ENCODE measurements around the gene SLC22A7.
"Not testable (repeated sequence)": the region's sequence is repeated elsewhere in the genome, so short reads cannot be mapped to it uniquely, and the experiment has no call there.

SLC22A7 gene

GRCh38 chr6:43331891-43332290, 33.8 kb downstream of the SLC22A7 start:
- H3K9me3 ChIP-seq (ENCODE audit: severe bottlenecking), result no peaks in the 10 kb centered on the region
- H3K36me3 ChIP-seq, result peaks cover 7% of the 10 kb centered on the region
- H3K4me3 ChIP-seq (ENCODE audit: low read depth, low read length), result no peak overlapping the region
- DNase-seq, result no peak
- no peaks in the 10 kb centered on the region for H3K27me3 ChIP-seq (ENCODE audit: insufficient read depth, low read depth, severe bottlenecking)
- no peak overlapping the region for H3K27ac ChIP-seq
- TF ChIP-seq CTCF (IDR thresholded peaks at IDR 0.05; ENCODE audit: low read depth, low read length), result no peak

DNA sequence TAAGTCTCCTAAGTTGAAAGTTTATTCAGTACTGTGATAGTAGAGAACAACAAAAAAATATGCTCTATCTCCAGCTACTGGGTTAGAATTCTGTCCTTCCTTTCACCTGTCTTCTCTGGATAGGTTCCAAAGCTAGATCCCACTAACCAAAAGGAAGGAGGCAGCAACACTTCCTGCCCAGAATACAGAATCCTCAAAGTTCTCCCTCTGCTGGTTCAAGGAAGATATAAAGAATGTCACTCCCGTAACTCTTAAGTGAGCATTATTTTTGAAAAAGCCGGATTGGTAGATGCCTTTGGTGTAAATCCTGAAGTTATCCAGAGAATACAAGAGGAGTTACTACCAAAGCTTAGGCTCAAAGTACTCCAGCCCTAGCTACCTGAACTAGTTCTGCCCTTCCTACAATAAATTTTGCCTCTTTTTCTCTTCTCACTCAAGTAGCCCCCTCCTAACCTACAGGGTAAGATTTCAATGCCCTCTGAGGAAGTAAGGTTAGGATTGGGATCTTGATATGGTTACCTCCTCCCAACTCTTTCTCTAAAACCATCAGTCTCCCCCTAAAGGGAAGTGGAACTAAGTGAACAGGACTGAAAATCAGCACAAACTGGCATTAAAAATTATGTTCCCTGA, 36.5 kb downstream of the SLC22A7 start:
- peaks cover 32% of the 10 kb centered on the region for H3K36me3 ChIP-seq
- H3K4me3 ChIP-seq (ENCODE audit: low read depth, low read length), result no peak overlapping the region
- no peaks in the 10 kb centered on the region for H3K9me3 ChIP-seq (ENCODE audit: severe bottlenecking)
- peak; percentile 70 for TF ChIP-seq CTCF (IDR thresholded peaks at IDR 0.05; ENCODE audit: low read depth, low read length)
- no peaks in the 10 kb centered on the region for H3K27me3 ChIP-seq (ENCODE audit: insufficient read depth, low read depth, severe bottlenecking)
- H3K27ac ChIP-seq, result no peak overlapping the region
- DNase-seq, result peak; percentile 25

- H3K9me3 ChIP-seq (ENCODE audit: severe bottlenecking), result no peaks in the 10 kb centered on the region
- no peak for TF ChIP-seq CTCF (IDR thresholded peaks at IDR 0.05; ENCODE audit: low read depth, low read length)
- H3K4me3 ChIP-seq (ENCODE audit: low read depth, low read length), result no peak overlapping the region
- DNase-seq, result no peak
- no peak overlapping the region for H3K27ac ChIP-seq
- peaks cover 41% of the 10 kb centered on the region for H3K36me3 ChIP-seq
- H3K27me3 ChIP-seq (ENCODE audit: insufficient read depth, low read depth, severe bottlenecking), result no peaks in the 10 kb centered on the region
Observed at GRCh38 chr6:43335469-43335868, 37.4 kb downstream of the SLC22A7 start.

DNA sequence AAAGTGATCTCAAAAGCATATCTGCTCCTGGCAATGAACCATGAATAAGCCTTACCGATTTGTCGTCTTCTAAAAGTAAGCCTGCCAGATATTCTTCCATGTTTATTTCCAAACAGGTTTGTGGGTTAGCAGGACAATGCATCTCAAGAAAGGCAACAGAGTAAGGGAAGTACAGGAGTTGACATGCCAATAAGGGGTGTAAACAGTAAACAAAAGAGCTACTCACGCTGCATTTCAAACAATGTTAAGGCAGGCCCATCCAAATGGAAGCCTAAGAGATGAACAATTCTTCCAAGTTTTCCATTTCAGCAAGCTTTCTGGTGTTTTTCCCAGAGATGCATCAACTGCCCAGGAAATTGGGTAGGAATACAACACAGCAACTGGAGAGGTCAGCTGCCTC, 38.3 kb downstream of the SLC22A7 start:
- no peaks in the 10 kb centered on the region for H3K27me3 ChIP-seq (ENCODE audit: insufficient read depth, low read depth, severe bottlenecking)
- no peaks in the 10 kb centered on the region for H3K9me3 ChIP-seq (ENCODE audit: severe bottlenecking)
- H3K36me3 ChIP-seq, result peaks cover 49% of the 10 kb centered on the region
- H3K4me3 ChIP-seq (ENCODE audit: low read depth, low read length), result no peak overlapping the region
- H3K27ac ChIP-seq, result no peak overlapping the region
- no peak for TF ChIP-seq CTCF (IDR thresholded peaks at IDR 0.05; ENCODE audit: low read depth, low read length)
- no peak for DNase-seq

- TF ChIP-seq CTCF (IDR thresholded peaks at IDR 0.05; ENCODE audit: low read depth, low read length), result no peak
- no peaks in the 10 kb centered on the region for H3K27me3 ChIP-seq (ENCODE audit: insufficient read depth, low read depth, severe bottlenecking)
- H3K4me3 ChIP-seq (ENCODE audit: low read depth, low read length), result no peak overlapping the region
- no peak for DNase-seq
- H3K36me3 ChIP-seq, result peaks cover 65% of the 10 kb centered on the region
- H3K27ac ChIP-seq, result no peak overlapping the region
- H3K9me3 ChIP-seq (ENCODE audit: severe bottlenecking), result no peaks in the 10 kb centered on the region
Observed at GRCh38 chr6:43338243-43338642, 40.2 kb downstream of the SLC22A7 start.

DNA sequence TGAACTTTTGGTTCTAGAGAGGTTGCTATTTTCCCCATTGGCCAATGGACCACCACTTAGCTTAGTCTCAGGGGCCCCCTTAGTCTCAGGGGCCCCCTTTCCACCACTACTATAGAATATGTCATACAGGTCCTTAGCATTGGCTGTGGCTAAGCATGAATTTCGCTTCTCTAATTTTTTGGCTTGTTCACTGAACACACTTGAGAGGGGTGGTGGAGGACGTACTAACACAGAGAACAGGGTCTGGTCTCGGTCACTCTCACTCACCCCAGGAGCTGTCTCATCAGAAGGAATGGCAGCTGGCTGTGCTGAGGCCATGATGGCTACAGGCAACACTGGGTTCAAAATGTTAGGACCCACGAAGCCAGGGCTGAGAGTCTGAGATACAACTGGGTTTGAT, 41.1 kb downstream of the SLC22A7 start:
- TF ChIP-seq CTCF (IDR thresholded peaks at IDR 0.05; ENCODE audit: low read depth, low read length), result no peak
- H3K27me3 ChIP-seq (ENCODE audit: insufficient read depth, low read depth, severe bottlenecking), result no peaks in the 10 kb centered on the region
- H3K4me3 ChIP-seq (ENCODE audit: low read depth, low read length), result no peak overlapping the region
- no peak for DNase-seq
- no peak overlapping the region for H3K27ac ChIP-seq
- H3K36me3 ChIP-seq, result peaks cover 72% of the 10 kb centered on the region
- H3K9me3 ChIP-seq (ENCODE audit: severe bottlenecking), result no peaks in the 10 kb centered on the region

GRCh38 chr6:43346243-43346642, 48.2 kb downstream of the SLC22A7 start:
- H3K9me3 ChIP-seq (ENCODE audit: severe bottlenecking); H3K27ac ChIP-seq; H3K27me3 ChIP-seq (ENCODE audit: insufficient read depth, low read depth, severe bottlenecking); H3K4me3 ChIP-seq (ENCODE audit: low read depth, low read length); DNase-seq: not testable (repeated sequence)
- peaks cover 72% of the 10 kb centered on the region for H3K36me3 ChIP-seq

Data from WERI-Rb-1 (cell line).